Tibial nerve (tissue), 4 donors: ENCODE results near the gene SCEL. TPM values are rescaled to one million over a fixed set of nuclear protein-coding genes. Genes with fewer than 3 reads are reported as not detected.

ENCODE experiments used
- DNase-seq, 2 donors: peaks; one replicate each; pipeline ENCODE4 v3.0.0-alpha.2; 2019; ENCODE audit warnings: low spot score in 2 of 2
- H3K27ac ChIP-seq, 4 donors: fragments of 200-600 bp; sonication (generic) in 3 of 4; one replicate each; pipeline ENCODE4 v1.5.1; 2017 to 2019; ENCODE audit warnings: mild to moderate bottlenecking in 1 of 4
- H3K27me3 ChIP-seq, 2 donors: fragments of 200-600 bp; sonication (generic) in 1 of 2; one replicate each; pipeline versions ENCODE4 v1.5.1 to v1.6.0; 2017 to 2019
- H3K36me3 ChIP-seq, 3 donors: fragments of 200-600 bp; sonication (generic); one replicate each; pipeline ENCODE4 v1.5.1; 2018 to 2019
- H3K4me1 ChIP-seq, 4 donors: fragments of 200-600 bp; sonication (generic) in 3 of 4; one replicate each; pipeline ENCODE4 v1.5.1; 2017 to 2019
- H3K4me3 ChIP-seq, 4 donors: fragments of 200-600 bp; sonication (generic) in 3 of 4; one replicate each; pipeline ENCODE4 v1.5.1; 2017 to 2019; ENCODE audit warnings: mild to moderate bottlenecking in 1 of 4, moderate library complexity in 1 of 4
- H3K9me3 ChIP-seq, 4 donors: fragments of 200-600 bp; sonication (generic) in 3 of 4; one replicate each; pipeline ENCODE4 v1.5.1; 2017 to 2019
- CTCF ChIP-seq, 5 experiments: fragments of 200-600 bp in 3 of 5; fragments of 450-650 bp in 2 of 5; sonication (generic) in 3 of 5; IDR thresholded peaks; one replicate each; pipeline ENCODE4 v1.5.1; 2016 to 2019; ENCODE audit warnings: antibody characterized with exemption in 5 of 5, mild to moderate bottlenecking in 3 of 5, moderate library complexity in 2 of 5
- EP300 ChIP-seq, 2 donors: sonication (generic); formaldehyde crosslinking; IDR thresholded peaks; one replicate each; pipeline ENCODE4 v1.6.1; 2017; ENCODE audit warnings: antibody characterized with exemption in 2 of 2, mild to moderate bottlenecking in 1 of 2
- POLR2A ChIP-seq, 2 donors: fragments of 450-650 bp; IDR thresholded peaks; one replicate each; pipeline ENCODE4 v1.6.1; 2017; ENCODE audit warnings: antibody characterized with exemption in 2 of 2, mild to moderate bottlenecking in 2 of 2, moderate library complexity in 2 of 2
- WGBS, 2 donors: methylation state at CpG; one replicate each; pipeline ENCODE4 v1.1.5; 2018; 5-methylcytosine and 5-hydroxymethylcytosine counted together
- total RNA-seq, 4 donors: library from RNA; depleted of rRNA; stranded (reverse); fragments of >200 nt; gene quantifications; one replicate each; pipeline ENCODE4 v1.1.0, GENCODE V29; 2016

SCEL gene
- total RNA-seq, 4 donors from 2014 or later, result not detected

GRCh38 chr13:77558016-77558415 lies 22.5 kb downstream of the SCEL start:
- 84 to 91% methylated on average over 3 of the region's 3 CpGs for WGBS, 2 donors
- TF ChIP-seq POLR2A (IDR thresholded peaks at IDR 0.05) (no peak), EP300 (IDR thresholded peaks at IDR 0.05) (no peak), CTCF (IDR thresholded peaks at IDR 0.05) (no peak)
- no peak overlapping the region for H3K4me3 ChIP-seq
- DNase-seq, result no peak
- H3K27me3 ChIP-seq, result no peaks in the 10 kb centered on the region
- no peak overlapping the region for H3K27ac ChIP-seq
- H3K4me1 ChIP-seq, result no peaks in the 10 kb centered on the region
- H3K36me3 ChIP-seq, result no peaks in the 10 kb centered on the region
- H3K9me3 ChIP-seq, result no peaks in the 10 kb centered on the region

- Histone ChIP-seq H3K27ac (no peak overlapping the region), H3K27me3 (no peaks in the 10 kb centered on the region), H3K9me3 (no peaks in the 10 kb centered on the region), H3K4me1 (no peaks in the 10 kb centered on the region), H3K36me3 (no peaks in the 10 kb centered on the region), H3K4me3 (no peak overlapping the region)
- WGBS, 2 donors, result 18 to 22% methylated on average over 1 of the region's 1 CpG
- no peak for DNase-seq
- no peak for TF ChIP-seq POLR2A (IDR thresholded peaks at IDR 0.05)
- TF ChIP-seq EP300 (IDR thresholded peaks at IDR 0.05), result no peak
- TF ChIP-seq CTCF (IDR thresholded peaks at IDR 0.05), result no peak
Measured at GRCh38 chr13:77563111-77563510, 27.6 kb downstream of the SCEL start.

GRCh38 chr13:77565635-77566034 lies 30.1 kb downstream of the SCEL start:
- H3K9me3 ChIP-seq, result no peaks in the 10 kb centered on the region
- no peaks in the 10 kb centered on the region for H3K27me3 ChIP-seq
- no peak for DNase-seq
- no peaks in the 10 kb centered on the region for H3K4me1 ChIP-seq
- 4 to 8% methylated on average over 2 of the region's 2 CpGs for WGBS, 2 donors
- no peak overlapping the region for H3K4me3 ChIP-seq
- H3K27ac ChIP-seq, result no peak overlapping the region
- H3K36me3 ChIP-seq, result no peaks in the 10 kb centered on the region
- TF ChIP-seq CTCF (IDR thresholded peaks at IDR 0.05) (peak in 4 of 5 experiments; percentile 12 to 33 (median 24)), EP300 (IDR thresholded peaks at IDR 0.05) (no peak)

DNA sequence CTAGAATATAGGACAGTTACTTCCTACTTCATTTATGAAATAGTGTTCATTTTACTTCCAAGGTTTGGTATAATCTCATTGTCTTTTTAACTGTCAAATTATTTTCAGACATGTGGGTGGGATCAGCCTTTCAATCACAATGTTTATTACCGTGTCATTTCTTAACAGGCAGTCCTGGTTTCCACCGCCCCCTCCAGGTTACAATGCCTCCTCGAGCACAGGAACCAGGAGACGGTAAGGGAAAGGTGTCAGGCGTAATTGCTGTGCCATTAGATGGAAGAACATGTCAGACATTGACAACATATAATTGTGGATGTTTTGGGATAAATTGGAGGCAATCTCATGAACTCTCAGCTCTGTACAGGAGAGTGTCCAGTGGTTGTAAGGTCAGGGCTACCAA lies 36.5 kb downstream of the SCEL start:
- Histone ChIP-seq H3K4me3 (no peak overlapping the region), H3K27me3 (no peaks in the 10 kb centered on the region), H3K36me3 (no peaks in the 10 kb centered on the region), H3K27ac (no peak overlapping the region), H3K4me1 (no peaks in the 10 kb centered on the region), H3K9me3 (no peaks in the 10 kb centered on the region)
- 76 to 89% methylated on average over 5 of the region's 5 CpGs for WGBS, 2 donors
- no peak for DNase-seq
- TF ChIP-seq EP300 (IDR thresholded peaks at IDR 0.05) (no peak), CTCF (IDR thresholded peaks at IDR 0.05) (no peak), POLR2A (IDR thresholded peaks at IDR 0.05) (no peak)

DNA sequence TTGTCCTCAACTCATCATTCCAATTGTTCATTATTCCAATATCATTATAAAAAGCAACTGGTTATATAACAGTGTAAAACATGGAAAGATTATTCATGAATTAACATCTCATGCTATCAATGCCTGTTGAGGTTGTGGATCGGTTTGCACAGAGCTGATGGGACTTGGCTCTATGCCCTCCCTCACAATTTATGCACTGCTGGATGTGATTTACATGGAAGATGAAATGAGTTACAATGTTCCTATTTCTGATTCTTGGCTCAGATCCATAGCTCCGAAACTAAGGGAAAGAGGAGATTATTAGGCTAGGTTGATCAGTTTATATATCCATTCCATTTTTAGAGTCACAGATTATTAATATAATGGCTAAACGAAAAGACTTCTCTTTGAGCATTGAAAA lies 38.6 kb downstream of the SCEL start:
- no peak for DNase-seq
- Histone ChIP-seq H3K4me1 (no peaks in the 10 kb centered on the region), H3K27me3 (no peaks in the 10 kb centered on the region), H3K4me3 (no peak overlapping the region), H3K27ac (no peak overlapping the region), H3K36me3 (no peaks in the 10 kb centered on the region), H3K9me3 (no peaks in the 10 kb centered on the region)
- TF ChIP-seq POLR2A (IDR thresholded peaks at IDR 0.05) (no peak), EP300 (IDR thresholded peaks at IDR 0.05) (no peak), CTCF (IDR thresholded peaks at IDR 0.05) (no peak)
- WGBS, 2 donors, result 32 to 39% methylated on average over 3 of the region's 3 CpGs
